Hematopoietic multipotent progenitor cell treated with erythropoietin and hydrocortisone succinate and interleukin-3 and kit ligand, for 6 days (in vitro differentiated cells): ENCODE results near the gene FAM13A.
A peak's percentile ranks its signal among the peaks of the same experiment; 100 is the strongest.

Experiments
- DNase-seq: peaks from one replicate; pipeline ENCODE4 v3.0.0-alpha.2; 2015

Gene FAM13A

GRCh38 chr4:88998001-88998400 lies 59.0 kb downstream of the FAM13A start:
- DNase-seq, result no peak

DNA sequence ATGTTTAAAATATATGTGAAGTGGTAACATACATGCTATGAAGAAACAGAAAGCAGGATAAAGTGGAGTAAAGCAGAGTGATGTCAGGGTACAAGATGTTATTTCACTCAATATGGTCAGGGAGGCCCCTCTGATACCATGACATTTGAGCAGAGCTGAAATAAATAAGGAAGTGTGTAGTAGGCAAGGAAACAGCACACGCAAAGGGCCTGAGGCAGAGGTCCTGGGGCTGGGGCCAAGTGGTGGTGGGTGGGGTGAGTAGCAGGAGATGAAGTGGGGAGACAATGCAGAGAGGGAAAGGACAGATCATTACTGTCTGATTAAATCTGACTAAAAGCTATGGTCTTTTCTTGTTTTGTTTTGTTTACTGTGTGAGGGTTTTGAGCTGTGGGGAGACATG lies 61.1 kb downstream of the FAM13A start:
- DNase-seq, result peak; percentile 11

DNA sequence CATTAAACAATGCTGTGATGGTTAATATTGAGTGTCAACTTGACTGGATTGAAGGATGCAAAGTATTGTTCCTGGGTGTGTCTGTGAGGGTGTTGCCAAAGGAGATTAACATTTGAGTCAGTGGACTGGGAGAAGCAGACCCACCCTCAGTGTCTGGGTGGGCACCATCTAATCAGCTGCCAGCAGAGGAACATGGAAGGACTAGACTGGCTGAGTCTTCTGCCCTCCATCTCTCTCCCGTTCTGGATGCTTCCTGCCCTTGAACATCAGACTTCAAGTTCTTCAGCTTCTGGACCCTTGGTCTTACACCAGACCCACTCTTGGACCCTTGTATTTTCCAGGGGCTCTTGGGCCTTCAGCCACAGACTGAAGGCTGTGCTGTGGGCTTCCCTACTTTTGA lies 61.7 kb downstream of the FAM13A start:
- DNase-seq, result peak; percentile 18

DNA sequence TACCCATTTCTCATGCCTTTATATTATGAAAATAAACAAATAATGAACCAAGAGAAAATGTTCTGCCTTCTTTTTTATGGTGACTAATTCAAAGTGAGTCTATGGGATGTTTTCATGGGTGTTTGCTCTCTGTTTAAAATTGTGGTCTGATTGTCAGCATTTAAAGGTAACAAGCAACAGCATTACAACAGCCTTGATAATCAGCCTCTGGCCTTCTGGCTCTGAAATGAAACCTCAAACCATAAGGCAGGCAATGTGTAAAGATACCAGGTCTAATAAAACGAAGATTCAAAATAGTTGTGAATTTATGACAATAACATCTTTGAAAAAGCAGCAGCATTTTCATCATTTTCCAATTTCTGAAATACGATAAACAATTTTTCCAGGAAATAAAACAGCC lies 63.7 kb downstream of the FAM13A start:
- peak; percentile 40 for DNase-seq

DNA sequence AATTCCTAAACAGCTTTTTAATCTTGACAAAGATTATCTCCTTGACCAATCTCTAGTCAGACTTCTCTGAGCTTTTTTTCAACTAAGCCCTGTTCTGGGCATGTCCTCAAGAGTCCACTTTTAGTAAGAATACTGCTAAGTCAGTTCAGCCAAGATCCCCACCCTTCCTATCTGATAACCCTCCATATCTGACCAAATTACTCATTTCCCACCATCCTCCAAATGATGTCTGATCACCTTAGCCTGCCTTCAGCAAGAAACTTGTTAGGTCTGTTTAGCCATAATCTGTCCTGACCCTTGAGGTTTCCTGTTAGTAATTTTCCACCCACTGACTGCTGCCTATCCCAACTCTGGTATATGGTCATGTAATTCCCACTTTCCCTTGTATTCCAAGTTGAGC lies 65.2 kb downstream of the FAM13A start:
- DNase-seq, result no peak

GRCh38 chr4:88989990-88990389 lies 67.0 kb downstream of the FAM13A start:
- DNase-seq, result no peak

- no peak for DNase-seq
Observed at GRCh38 chr4:88985088-88985773, 71.8 kb downstream of the FAM13A start.

- DNase-seq, result no peak
Observed at GRCh38 chr4:88982757-88983156, 74.2 kb downstream of the FAM13A start.

DNA sequence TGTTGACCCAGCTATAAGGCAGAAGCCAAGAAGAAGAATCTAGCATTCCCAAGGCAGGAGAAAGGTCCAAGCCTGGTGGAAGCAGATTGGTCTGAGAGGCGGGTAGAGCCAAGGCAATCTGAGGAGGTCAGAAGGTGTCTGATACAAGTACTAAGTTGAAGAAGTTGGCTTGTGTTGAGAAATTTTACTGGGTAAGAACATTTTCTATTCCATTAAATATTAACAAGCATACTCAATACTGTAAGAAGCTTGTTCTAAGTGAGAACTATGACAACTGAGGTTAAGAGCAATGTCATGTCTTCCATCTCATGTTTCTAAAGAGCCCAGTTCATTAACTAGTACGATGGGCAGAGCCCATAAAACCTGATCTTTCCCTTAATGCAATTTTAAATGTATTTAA lies 75.0 kb downstream of the FAM13A start:
- DNase-seq, result no peak

DNA sequence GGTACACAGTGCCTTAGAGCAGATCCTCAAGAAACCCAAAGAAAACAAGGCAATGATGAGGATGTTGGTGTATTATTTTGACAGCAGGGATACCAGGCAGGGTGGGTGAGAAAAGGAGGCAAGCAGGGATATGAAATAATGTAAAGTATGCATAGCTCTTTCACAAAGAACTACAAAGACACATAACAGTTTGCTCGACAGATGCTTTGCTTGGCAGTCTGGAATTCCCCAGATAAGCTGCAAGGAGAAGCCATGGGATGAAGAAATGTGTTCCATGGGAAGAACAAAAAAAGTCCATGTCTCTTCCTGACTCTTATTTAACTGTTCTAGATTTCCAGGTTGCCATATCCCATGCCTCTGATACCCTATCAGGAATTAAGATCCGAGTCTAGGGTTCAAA lies 75.4 kb downstream of the FAM13A start:
- DNase-seq, result no peak

DNA sequence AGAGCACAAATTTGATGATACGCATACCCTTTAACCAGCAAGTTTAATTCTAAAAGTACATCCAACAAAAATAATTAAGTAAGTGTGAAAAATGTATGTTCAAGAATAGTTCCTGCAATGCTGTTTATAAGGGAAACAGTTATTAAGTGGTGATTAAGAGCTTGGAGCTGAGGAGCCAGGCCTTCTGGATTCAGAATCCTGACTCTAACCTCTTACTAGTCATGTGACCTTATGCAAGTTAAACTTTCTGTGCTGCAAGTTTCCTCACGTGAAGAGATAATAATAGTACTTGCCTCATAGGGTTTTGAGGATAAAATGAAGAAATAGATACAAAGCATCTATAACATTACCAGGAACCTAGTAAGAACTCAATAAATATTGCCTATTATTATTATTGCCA lies 77.7 kb downstream of the FAM13A start:
- no peak for DNase-seq

GRCh38 chr4:88976775-88977035 lies 80.3 kb downstream of the FAM13A start:
- no peak for DNase-seq

- no peak for DNase-seq
Observed at GRCh38 chr4:88975958-88976774, 80.8 kb downstream of the FAM13A start.

DNA sequence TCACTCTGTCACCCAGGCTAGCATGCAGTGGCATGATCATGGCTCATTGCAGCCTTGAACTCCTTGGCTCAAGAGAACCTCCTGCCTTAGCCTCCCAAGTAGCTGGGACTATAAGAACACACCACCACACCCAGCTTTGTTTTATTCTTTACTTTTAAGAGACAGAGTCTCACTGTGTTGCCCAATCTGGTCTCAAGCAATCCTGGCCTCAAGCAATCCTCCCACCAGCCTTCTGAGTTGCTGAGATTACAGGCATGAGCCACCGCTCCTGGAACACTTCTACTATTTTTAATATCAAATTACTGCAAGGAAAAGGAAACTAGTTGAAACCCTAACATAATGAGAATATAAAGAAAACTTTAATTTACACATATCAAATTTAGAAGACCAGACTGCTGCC lies 85.4 kb downstream of the FAM13A start:
- no peak for DNase-seq

DNA sequence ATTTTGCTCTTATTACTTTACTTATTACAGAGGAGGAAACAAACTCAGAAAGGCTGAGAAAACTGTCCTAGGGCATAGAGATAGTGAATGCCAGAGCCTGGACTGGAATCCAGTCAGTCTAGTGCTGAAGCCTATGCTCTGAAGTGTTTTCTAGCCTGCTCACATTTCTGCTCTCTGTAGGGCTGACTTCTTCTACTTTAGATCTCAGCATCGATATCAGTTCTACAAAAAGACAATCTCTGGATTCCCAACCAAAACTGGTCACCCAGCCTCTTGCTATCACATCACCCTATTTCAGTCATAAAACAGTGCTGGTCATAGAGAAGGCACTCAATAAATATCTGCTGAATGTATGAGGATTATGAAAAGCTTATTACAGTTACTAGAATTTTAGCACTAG lies 87.2 kb downstream of the FAM13A start:
- no peak for DNase-seq

DNA sequence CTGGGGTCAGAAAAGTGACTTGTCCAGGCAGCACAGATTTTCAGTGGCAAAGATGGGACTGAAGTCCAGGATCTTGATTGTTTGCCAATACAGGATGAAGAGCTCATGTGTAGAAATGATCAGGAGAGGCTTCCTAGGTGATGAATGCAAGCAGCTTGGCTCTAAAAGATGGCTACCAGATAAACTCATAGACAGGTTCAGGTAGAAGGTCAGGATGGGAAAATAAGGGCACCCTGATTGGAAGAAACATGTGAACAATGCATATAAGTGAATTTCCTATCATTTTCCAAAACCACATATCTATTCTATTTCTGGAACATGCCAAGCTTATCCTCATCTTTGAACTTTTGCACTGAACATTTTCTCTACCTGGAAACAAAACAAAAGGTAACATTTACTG lies 87.7 kb downstream of the FAM13A start:
- DNase-seq, result no peak

DNA sequence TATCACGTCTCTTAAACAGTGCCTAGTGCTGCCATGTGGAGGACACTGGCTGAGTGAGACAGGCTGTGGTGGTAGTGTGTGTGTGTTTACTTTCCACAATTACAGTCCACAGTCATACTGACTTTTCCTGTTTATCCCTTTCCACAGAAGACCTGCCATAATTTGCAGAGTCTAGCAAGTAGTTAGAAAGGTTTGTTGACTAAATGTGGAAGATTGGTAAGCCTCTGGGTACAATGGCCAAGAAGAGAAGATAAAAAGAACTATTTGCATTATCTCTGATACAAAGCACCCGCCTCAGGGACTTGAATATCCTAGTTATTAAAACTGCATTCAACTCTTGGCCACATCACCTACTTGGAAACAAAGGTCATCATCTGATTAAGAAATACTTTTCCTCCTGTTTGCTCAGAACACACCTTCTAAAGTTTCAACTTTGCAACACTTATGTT lies 89.1 kb downstream of the FAM13A start:
- DNase-seq, result no peak

- DNase-seq, result no peak
Observed at GRCh38 chr4:88965053-88965452, 91.9 kb downstream of the FAM13A start.

- DNase-seq, result no peak
Observed at GRCh38 chr4:88964450-88964849, 92.5 kb downstream of the FAM13A start.

DNA sequence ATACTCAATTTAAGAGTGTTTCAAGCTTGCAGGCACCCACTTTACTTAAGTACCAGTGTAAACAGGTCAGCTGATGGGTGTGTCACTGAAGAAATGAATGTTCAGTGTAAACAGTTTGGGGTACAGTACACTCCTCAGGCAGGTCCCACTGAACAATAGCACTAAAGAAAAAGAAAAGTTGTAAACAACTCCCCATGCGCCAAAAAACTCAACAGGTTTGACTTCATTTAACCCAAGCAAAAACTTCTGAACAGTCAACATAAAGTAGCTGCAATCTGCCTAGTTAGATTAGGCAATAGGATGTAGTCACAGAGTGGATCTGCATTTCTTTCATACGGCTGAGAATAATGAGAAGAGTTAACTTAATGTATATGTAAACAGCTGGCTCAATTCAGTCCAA lies 93.2 kb downstream of the FAM13A start:
- no peak for DNase-seq

GRCh38 chr4:88962396-88962795 lies 94.6 kb downstream of the FAM13A start:
- DNase-seq, result no peak

DNA sequence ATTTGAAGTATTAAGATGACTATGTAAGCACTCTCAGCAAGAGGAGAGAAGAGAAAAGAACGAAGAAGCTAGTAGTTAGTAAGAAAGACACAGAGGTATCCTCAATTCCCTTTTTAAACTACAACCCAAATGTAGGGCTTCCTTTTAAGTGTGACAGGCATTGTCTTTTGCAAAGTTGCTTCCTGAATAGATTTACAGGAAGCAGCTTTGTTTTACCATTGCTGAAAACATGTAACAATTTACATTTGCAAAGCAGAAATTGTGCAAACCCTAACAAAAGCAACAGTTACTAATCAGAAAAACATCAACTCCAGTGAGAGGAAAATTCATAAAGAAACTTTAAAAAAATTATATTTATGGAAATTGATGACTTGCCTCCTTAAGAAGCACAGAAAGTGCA lies 96.4 kb downstream of the FAM13A start:
- peak; percentile 17 for DNase-seq

DNA sequence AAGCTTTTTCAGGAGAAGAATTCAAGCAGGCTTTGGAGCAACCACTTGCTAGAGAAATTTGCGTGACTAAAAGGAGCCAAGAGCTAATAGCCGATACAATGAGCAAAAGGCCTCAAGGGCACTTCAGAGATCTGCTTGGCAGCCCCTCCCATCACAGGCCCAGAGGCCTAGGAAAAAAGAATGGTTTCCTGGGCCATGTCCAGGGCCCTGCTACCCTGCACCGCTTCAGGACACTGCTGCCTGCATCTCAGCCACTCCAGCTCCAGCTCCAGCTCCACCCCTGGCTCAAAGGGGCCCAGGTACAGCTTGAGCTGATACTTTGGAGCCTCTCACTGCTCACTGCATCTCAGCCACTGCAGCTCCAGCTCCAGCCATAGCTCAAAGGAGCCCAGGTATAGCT lies 98.9 kb downstream of the FAM13A start:
- DNase-seq, result no peak

- peak; percentile 10 for DNase-seq
Observed at GRCh38 chr4:88957570-88957969, 99.4 kb downstream of the FAM13A start.
